ENCODE data around the gene PCSK1N.

DNA sequence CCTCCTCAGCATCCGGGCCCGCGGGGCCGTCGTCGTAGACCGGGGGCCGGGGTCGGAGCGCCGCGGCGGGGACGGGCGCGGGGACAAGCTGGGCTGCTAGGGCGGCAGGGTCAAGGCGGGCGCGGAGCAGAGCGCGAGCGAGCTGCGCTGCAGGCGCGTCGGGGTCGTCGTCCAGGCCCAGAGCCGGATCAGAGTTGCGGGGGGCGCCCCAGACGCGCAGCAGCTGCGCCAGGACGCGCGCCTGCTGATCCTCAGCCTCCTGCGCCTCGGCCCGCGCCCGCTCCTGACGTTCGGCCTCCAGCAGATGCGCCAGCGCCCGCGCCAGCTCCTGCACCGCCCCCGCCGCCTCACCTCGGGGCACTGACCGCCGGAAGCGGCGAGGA, 3.5 kb downstream of the PCSK1N start:
- TF ChIP-seq, protein P1, sequence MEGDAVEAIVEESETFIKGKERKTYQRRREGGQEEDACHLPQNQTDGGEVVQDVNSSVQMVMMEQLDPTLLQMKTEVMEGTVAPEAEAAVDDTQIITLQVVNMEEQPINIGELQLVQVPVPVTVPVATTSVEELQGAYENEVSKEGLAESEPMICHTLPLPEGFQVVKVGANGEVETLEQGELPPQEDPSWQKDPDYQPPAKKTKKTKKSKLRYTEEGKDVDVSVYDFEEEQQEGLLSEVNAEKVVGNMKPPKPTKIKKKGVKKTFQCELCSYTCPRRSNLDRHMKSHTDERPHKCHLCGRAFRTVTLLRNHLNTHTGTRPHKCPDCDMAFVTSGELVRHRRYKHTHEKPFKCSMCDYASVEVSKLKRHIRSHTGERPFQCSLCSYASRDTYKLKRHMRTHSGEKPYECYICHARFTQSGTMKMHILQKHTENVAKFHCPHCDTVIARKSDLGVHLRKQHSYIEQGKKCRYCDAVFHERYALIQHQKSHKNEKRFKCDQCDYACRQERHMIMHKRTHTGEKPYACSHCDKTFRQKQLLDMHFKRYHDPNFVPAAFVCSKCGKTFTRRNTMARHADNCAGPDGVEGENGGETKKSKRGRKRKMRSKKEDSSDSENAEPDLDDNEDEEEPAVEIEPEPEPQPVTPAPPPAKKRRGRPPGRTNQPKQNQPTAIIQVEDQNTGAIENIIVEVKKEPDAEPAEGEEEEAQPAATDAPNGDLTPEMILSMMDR (IDR thresholded peaks at IDR 0.05), result no peak
- no peak for TF ChIP-seq POLR2A (IDR thresholded peaks at IDR 0.05)

All from uterus (tissue), 2 donors.